HepG2 (cell line): Measurements from ENCODE around the gene GPX7. TPM values are rescaled to one million over a fixed set of nuclear protein-coding genes. Genes with fewer than 3 reads are reported as not detected.

ENCODE experiments used
- ATAC-seq: fragments of 200-7000 bp; cut with Tn5 transposase; 3 replicates; pipeline ENCODE4 v1.9.1; 2020; ENCODE audit warnings: mild to moderate bottlenecking, moderate library complexity
- BruUV-seq: library from RNA; stranded (reverse); fragments of 400-500 nt; replicated peaks from 2 replicates; lab custom pipeline; 2021; lab: Mats Ljungman, UMichigan
- CTCF ChIA-PET: fragments of 300-600 bp; formaldehyde crosslinking; extraction: SDS; loops from one replicate; lab custom pipeline; 2021; ENCODE audit warnings: low total read pairs, inconsistent platforms, low intra/inter-chr PET ratio; lab: Yijun Ruan, JAX
- POLR2A ChIA-PET: fragments of 350-600 bp; sonication (Branson Sonifier 250); formaldehyde crosslinking; loops from one replicate; lab custom pipeline; 2020; ENCODE audit warnings: antibody characterized with exemption, inconsistent platforms; lab: Yijun Ruan, JAX
- DNase-seq: peaks from one replicate; pipeline ENCODE4 v3.0.0-alpha.2; 2015; ENCODE audit warnings: low spot score
- FAIRE-seq: peaks from 3 replicates; lab custom pipeline; 2011; peaks lifted over from hg19 to GRCh38; lab: Jason Lieb, UNC
- H2AFZ ChIP-seq: one replicate; pipeline ENCODE4 v1.6.1; 2011; ENCODE audit warnings: low read length, inconsistent platforms
- H3K27ac ChIP-seq: fragments of 300-600 bp; 3 replicates; pipeline ENCODE4 v1.8.0; 2011; ENCODE audit warnings: mixed run types, mild to moderate bottlenecking, mixed read lengths, low read length, inconsistent platforms; ENCODE audit not compliant: insufficient read depth; ENCODE audit errors: extremely low read length
- H3K27me3 ChIP-seq, 2 experiments: fragments of 200-600 bp in 1 of 2; 2 replicates in 1 of 2; 3 replicates in 1 of 2; pipeline versions ENCODE4 v1.6.0 to v1.8.0; 2011; ENCODE audit warnings: low read length in 2 of 2, mild to moderate bottlenecking in 2 of 2, moderate library complexity in 2 of 2, inconsistent platforms in 1 of 2; ENCODE audit not compliant: insufficient read depth in 2 of 2, control insufficient read depth in 1 of 2
- H3K36me3 ChIP-seq, 2 experiments: fragments of 200-600 bp in 1 of 2; replicated peaks in 1 of 2; 2 replicates in 1 of 2; 3 replicates in 1 of 2; pipeline versions ENCODE4 v1.5.1 to v1.8.0; 2011; ENCODE audit warnings: low read length in 2 of 2, inconsistent platforms in 1 of 2; ENCODE audit not compliant: insufficient read depth in 2 of 2, control insufficient read depth in 1 of 2
- H3K4me1 ChIP-seq: 2 replicates; pipeline ENCODE4 v1.5.1; 2012; ENCODE audit warnings: low read length, inconsistent platforms; ENCODE audit not compliant: insufficient read depth
- H3K4me2 ChIP-seq: 2 replicates; pipeline ENCODE4 v1.6.0; 2011; ENCODE audit warnings: low read depth, low read length, inconsistent platforms
- H3K4me3 ChIP-seq, 3 experiments: fragments of 200-600 bp in 1 of 3; sonication (generic), shearing (Covaris generic) in 1 of 3; replicated peaks in 1 of 3; 2 replicates each; pipeline ENCODE4 v1.5.1; 2011 to 2016; ENCODE audit warnings: low read length in 3 of 3, inconsistent platforms in 2 of 3, low read depth in 2 of 3, mild to moderate bottlenecking in 2 of 3, control low read depth in 1 of 3, mixed read lengths in 1 of 3; ENCODE audit not compliant: insufficient read depth in 1 of 3
- H3K79me2 ChIP-seq: one replicate; pipeline ENCODE4 v1.6.1; 2011; ENCODE audit warnings: low read length, inconsistent platforms; ENCODE audit not compliant: insufficient read depth
- H3K9ac ChIP-seq: 2 replicates; pipeline ENCODE4 v1.6.0; 2011; ENCODE audit warnings: mild to moderate bottlenecking, low read depth, low read length, inconsistent platforms; ENCODE audit not compliant: insufficient read depth
- H3K9me3 ChIP-seq: 2 replicates; pipeline ENCODE4 v1.5.1; 2012; ENCODE audit warnings: mild to moderate bottlenecking, low read length
- H4K20me1 ChIP-seq: 2 replicates; pipeline ENCODE4 v1.6.0; 2011; ENCODE audit warnings: inconsistent platforms, mild to moderate bottlenecking, low read length, moderate library complexity; ENCODE audit not compliant: insufficient read depth
- LCORL ChIP-seq, 2 experiments: fragments of 450-650 bp in 1 of 2; sonication (generic) in 1 of 2; formaldehyde crosslinking in 1 of 2; IDR thresholded peaks; 2 replicates each; pipeline versions ENCODE4 v1.5.0 to v1.6.1; 2017 to 2020; ENCODE audit warnings: antibody characterized with exemption in 1 of 2, missing genetic modification reagents in 1 of 2
- MATR3 ChIP-seq: sonication (generic); formaldehyde crosslinking; IDR thresholded peaks from 2 replicates; pipeline ENCODE4 v1.4.0; 2020; ENCODE audit warnings: missing genetic modification reagents
- NCOA1 ChIP-seq: sonication (generic); formaldehyde crosslinking; IDR thresholded peaks from 2 replicates; pipeline ENCODE4 v1.9.0; 2021; ENCODE audit warnings: missing genetic modification reagents
- SMAD3 ChIP-seq: sonication (generic); formaldehyde crosslinking; IDR thresholded peaks from 2 replicates; pipeline ENCODE4 v1.4.0; 2020; ENCODE audit warnings: missing genetic modification reagents
- STAT5B ChIP-seq: sonication (generic); formaldehyde crosslinking; IDR thresholded peaks from 2 replicates; pipeline ENCODE4 v1.4.0; 2020; ENCODE audit warnings: missing genetic modification reagents
- TCF12 ChIP-seq, 2 experiments: fragments of 450-650 bp in 1 of 2; sonication (generic) in 1 of 2; formaldehyde crosslinking in 1 of 2; IDR thresholded peaks; 2 replicates each; pipeline versions ENCODE4 v1.6.1 to v1.8.0; 2017 to 2022; ENCODE audit warnings: antibody characterized with exemption in 1 of 2, mild to moderate bottlenecking in 1 of 2, missing genetic modification reagents in 1 of 2, moderate library complexity in 1 of 2
- ZFP37 ChIP-seq: sonication (generic); formaldehyde crosslinking; IDR thresholded peaks from 2 replicates; pipeline ENCODE4 v1.4.0; 2020; ENCODE audit warnings: missing genetic modification reagents, borderline replicate concordance
- ZNF550 ChIP-seq: sonication (generic); formaldehyde crosslinking; IDR thresholded peaks from 2 replicates; pipeline ENCODE4 v1.4.0; 2020; ENCODE audit warnings: mild to moderate bottlenecking, missing genetic modification reagents, borderline replicate concordance
- ZNF777 ChIP-seq: sonication (generic); formaldehyde crosslinking; IDR thresholded peaks from 2 replicates; pipeline ENCODE4 v1.4.0; 2020; ENCODE audit warnings: missing genetic modification reagents
- ZSCAN22 ChIP-seq: sonication (generic); formaldehyde crosslinking; IDR thresholded peaks from 2 replicates; pipeline ENCODE4 v1.4.0; 2020; ENCODE audit warnings: mild to moderate bottlenecking, missing genetic modification reagents
- WGBS: methylation state at CpG from one replicate; pipeline ENCODE4 v1.1.6; 2017; ENCODE audit warnings: low lambda C conversion rate; 5-methylcytosine and 5-hydroxymethylcytosine counted together
- in situ Hi-C: cut with HindIII; loops from 2 replicates; pipeline ENCODE4 v1.10.0; 2017; ENCODE audit warnings: low pct_unique_long_range_greater_than_20kb; ENCODE audit not compliant: extremely low pct_ligation_motif_present
- intact Hi-C: fragments of 100-400 bp; cut with micrococcal nuclease; formaldehyde crosslinking; loops from one replicate; pipeline ENCODE4 v1.10.0; 2022; ENCODE audit not compliant: unreplicated experiment
- polyA plus RNA-seq, 8 experiments: library from polyadenylated mRNA; depleted of rRNA in 3 of 8; stranded (reverse) in 7 of 8; unstranded in 1 of 8; fragments of >200 nt; fragmentation: Illumina TruSeq in 4 of 8; extraction: Trizol in 4 of 8; gene quantifications; 2 replicates each; pipeline versions ENCODE4 v1.2.1 to v1.2.3, GENCODE V29; 2011 to 2016; ENCODE audit warnings: low read depth in 4 of 8, missing spikeins in 1 of 8, mixed read lengths in 1 of 8; ENCODE audit not compliant: insufficient read depth in 1 of 8
- total RNA-seq, 5 experiments: library from RNA; depleted of rRNA; stranded (reverse); fragments of >200 nt; fragmentation: Illumina TruSeq; extraction: Trizol; gene quantifications; 2 replicates each; pipeline ENCODE4 v1.2.3, GENCODE V29; 2016; ENCODE audit warnings: low read depth in 1 of 5
- TF ChIP-seq, protein P1 (sequence below): sonication (generic); formaldehyde crosslinking; IDR thresholded peaks from 2 replicates; pipeline ENCODE4 v1.4.0; 2020; ENCODE audit warnings: mild to moderate bottlenecking, missing genetic modification reagents
- TF ChIP-seq, protein P2 (sequence below): sonication (generic); formaldehyde crosslinking; IDR thresholded peaks from 2 replicates; pipeline ENCODE4 v1.5.0; 2020; ENCODE audit warnings: missing genetic modification reagents

Gene GPX7
- total and polyA plus RNA-seq, 2 of the 13 experiments (the other 11 are each of a cell fraction or from before 2014, with no cell fraction given), result 14.1 to 16.2 TPM

DNA sequence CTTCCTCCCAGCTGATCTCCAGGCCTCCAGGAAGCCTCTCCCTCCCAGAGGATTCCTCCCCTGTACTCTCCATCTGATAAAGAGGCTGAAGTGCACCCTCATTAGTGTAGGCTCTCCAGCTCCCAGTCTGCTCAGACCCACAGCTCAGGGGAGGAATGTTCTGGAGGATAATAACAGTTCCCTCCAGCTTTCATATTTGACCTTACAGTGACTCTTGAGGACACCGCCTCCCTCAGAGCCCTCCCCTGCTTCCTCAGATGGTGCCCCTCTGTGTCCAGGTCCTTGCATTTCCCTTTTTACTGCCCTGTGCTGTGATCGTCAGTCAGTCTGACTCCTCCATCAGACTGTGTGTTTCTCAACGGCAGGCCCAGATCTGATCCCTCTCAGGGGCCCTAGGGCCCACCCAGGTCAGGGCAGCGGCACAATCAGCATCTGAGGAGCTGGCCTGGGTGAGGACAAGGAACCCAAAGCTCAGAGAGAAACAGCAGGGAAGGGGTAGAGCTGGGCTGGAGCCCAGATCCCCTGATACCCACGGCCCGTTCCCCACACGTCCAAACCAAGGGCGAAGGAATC, 29.7 kb downstream of the GPX7 start:
- DNase-seq (no peak), ATAC-seq (peak; percentile 36), FAIRE-seq (no peak)
- no peak for TF ChIP-seq TCF12 (IDR thresholded peaks at IDR 0.05)
- no peak for TF ChIP-seq TCF12 (CRISPR knock-in tag; IDR thresholded peaks at IDR 0.05)
- TF ChIP-seq ZSCAN22, result peak; percentile 95
- Histone ChIP-seq H3K79me2 (no peaks in the 10 kb centered on the region), H3K27me3 (peaks cover 2 to 7% of the 10 kb centered on the region in 2 experiments; a peak in 2 of 5 replicates), H3K4me1 (peaks cover 57% of the 10 kb centered on the region), H3K27ac (no peak overlapping the region), H3K4me2 (peak overlapping the region; percentile 1; the same call in 1 of the 2 replicates), H4K20me1 (no peaks in the 10 kb centered on the region), H3K36me3 (no peaks in the 10 kb centered on the region), H2AFZ (no peak overlapping the region), H3K9me3 (no peaks in the 10 kb centered on the region), H3K9ac (no peak overlapping the region), H3K4me3 (no peak overlapping the region)
- BruUV-seq, result no TSS peak
- ChIA-PET CTCF (no interaction called here), POLR2A (no interaction called here)
- intact Hi-C loops, result no loop called here
- 30% methylated on average over 8 of the region's 8 CpGs for WGBS
- in situ Hi-C loops, result no loop called here

DNA sequence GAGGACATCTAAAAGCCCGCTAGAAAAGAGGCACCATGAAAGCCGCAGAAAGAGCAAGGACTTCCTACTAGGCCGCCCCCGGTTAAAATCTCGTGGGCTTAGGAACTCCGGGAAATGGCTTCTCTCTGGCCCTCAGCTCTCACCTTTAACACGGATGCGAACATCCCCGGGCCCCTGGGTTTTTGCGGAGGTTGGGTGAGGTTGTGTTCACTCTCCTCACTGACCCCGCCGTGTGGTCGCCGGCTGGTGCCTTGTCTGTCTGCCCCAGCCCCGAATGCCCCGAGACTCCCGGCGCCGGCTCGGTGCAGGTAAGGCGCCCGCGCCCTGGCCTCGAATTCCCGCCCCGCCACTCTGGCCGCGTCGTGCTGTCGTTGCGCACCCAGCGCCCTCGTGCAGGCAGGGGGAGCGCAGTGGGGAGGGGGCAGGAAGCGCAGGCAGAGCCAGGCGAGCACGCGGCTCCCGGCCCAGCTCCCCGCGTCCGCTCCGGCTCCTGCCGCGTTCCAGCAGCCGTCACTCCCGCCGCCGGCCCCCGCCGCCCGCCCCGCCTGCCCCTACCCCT, 30.6 kb downstream of the GPX7 start, which contains the start of gene SHISAL2A:
TSS of gene SHISAL2A (plus strand) at position 437 of the 559 bp plus-strand sequence. CDS start 326 bp downstream, outside the sequence.
- no peaks in the 10 kb centered on the region for H3K9me3 ChIP-seq
- H3K27ac ChIP-seq, result no peak within 1 kb of the TSS
- peaks cover 2 to 7% of the 10 kb centered on the region in 2 experiments; a peak in 2 of 5 replicates for H3K27me3 ChIP-seq
- no peak within 1 kb of the TSS for H3K9ac ChIP-seq
- H3K79me2 ChIP-seq, result no peaks in the 10 kb centered on the region
- ChIA-PET CTCF (no interaction called here), POLR2A (no interaction called here)
- ATAC-seq (no peak), FAIRE-seq (no peak), DNase-seq (no peak)
- intact Hi-C loops (no loop called here), in situ Hi-C loops (no loop called here)
- no peak for TF ChIP-seq ZNF777 (CRISPR knock-in tag)
- TF ChIP-seq ZNF550 (CRISPR knock-in tag), result no peak
- TF ChIP-seq SMAD3 (CRISPR knock-in tag), result no peak
- TF ChIP-seq MATR3 (CRISPR knock-in tag), result no peak
- no peak for TF ChIP-seq LCORL (IDR thresholded peaks at IDR 0.05)
- no peak for TF ChIP-seq LCORL (CRISPR knock-in tag; IDR thresholded peaks at IDR 0.05)
- no peak for TF ChIP-seq NCOA1 (CRISPR knock-in tag)
- TF ChIP-seq, protein P1, sequence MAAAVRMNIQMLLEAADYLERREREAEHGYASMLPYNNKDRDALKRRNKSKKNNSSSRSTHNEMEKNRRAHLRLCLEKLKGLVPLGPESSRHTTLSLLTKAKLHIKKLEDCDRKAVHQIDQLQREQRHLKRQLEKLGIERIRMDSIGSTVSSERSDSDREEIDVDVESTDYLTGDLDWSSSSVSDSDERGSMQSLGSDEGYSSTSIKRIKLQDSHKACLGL, result no peak
- TF ChIP-seq, protein P2, sequence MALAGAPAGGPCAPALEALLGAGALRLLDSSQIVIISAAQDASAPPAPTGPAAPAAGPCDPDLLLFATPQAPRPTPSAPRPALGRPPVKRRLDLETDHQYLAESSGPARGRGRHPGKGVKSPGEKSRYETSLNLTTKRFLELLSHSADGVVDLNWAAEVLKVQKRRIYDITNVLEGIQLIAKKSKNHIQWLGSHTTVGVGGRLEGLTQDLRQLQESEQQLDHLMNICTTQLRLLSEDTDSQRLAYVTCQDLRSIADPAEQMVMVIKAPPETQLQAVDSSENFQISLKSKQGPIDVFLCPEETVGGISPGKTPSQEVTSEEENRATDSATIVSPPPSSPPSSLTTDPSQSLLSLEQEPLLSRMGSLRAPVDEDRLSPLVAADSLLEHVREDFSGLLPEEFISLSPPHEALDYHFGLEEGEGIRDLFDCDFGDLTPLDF (CRISPR knock-in tag), result no peak
- no peak for TF ChIP-seq STAT5B (CRISPR knock-in tag)
- TF ChIP-seq ZFP37 (CRISPR knock-in tag), result no peak
- no peaks in the 10 kb centered on the region for H4K20me1 ChIP-seq
- WGBS, result 89% methylated on average over 46 of the region's 53 CpGs
- H3K4me2 ChIP-seq, result peak within 1 kb of the TSS; percentile 1; the same call in 1 of the 2 replicates
- no peaks in the 10 kb centered on the region for H3K36me3 ChIP-seq
- no peak within 1 kb of the TSS for H2AFZ ChIP-seq
- H3K4me3 ChIP-seq, result no peak within 1 kb of the TSS
- BruUV-seq, result no TSS peak
- H3K4me1 ChIP-seq, result peaks cover 57% of the 10 kb centered on the region
